ENCODE data around the gene SCN3A.

The SCN3A gene

DNA sequence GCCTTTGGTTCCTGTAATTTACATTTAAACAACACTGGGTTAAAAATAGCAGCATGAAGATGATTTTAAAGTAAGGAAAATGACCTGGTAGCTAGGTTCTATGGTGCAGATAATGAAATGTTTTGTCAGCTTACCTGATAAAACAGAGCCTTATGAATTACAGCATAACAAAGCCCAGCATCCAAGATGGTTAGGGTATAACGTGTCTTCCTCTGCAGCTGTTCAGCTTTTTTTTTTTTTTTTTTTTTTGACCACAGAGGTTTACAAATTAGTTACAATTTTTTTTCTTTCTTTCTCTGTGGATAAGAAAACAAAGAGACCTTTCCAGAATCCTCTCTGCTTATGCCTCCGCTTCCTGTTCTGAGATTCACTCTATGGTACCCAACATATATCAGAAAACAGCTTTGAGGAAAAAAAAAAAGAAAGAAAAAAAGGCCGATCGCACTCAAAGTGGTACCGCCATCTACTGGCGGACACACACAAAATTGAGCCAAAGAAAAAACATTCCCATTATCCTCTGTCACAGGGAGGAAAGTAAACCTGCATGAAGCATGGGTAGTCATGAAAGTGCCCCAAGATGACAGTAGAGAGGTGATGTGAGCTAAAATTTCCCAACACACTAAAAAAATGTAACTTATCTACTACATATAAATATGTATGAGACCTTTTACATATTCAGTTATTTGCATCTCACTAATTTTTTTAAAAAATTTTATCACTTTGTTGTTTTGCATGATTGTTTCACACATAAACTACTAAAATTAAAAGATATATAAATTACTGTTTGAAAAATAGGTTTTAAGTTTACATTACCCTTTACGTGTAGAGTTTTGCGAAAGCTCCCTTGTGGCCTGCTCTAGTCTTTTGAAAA is at the start of gene SCN3A:
Gene SCN3A (minus strand): TSS at position 362 of the 871 bp plus-strand sequence. CDS start 27,656 bp downstream, outside the sequence.
- DNase-seq: no peak

GRCh38 chr2:165253178-165253577 is 49.3 kb upstream of the SCN3A start:
- no peak for DNase-seq

- no peak for DNase-seq
Measured at GRCh38 chr2:165251366-165251765, 47.5 kb upstream of the SCN3A start.

- DNase-seq: no peak
Measured at GRCh38 chr2:165248238-165248637, 44.4 kb upstream of the SCN3A start.

DNA sequence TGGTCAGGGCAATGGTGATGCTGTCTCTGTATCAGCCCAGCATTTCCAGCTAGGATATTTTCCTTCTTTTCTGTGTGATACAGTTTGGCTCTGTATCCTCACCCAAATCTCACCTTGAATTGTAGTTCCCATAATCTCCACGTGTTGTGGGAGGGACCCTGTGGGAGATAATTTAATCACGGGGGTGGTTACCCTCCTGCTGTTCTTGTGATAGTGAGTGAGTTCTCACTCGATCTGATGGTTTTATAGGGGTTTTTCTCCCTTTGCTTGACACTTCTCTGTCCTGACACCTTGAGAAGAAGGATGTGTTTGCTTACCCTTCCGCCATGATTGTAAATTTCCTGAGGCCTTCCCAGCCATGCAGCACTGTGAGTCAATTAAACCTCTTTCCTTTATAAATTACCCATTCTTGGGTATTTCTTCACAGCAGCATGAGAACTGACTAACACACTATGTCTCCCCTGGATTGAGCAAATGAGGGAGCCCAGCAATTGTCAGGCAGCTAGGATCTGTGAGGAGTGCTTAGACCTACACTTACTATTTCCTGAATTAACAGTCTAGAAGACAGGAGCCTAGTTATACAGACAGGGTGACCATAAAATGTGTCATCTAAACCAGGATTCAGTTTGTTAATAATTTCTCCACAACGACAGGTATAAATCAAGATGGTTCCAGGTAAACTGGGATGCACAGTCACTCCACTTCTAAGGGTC is 41.4 kb upstream of the SCN3A start:
- no peak for DNase-seq

DNA sequence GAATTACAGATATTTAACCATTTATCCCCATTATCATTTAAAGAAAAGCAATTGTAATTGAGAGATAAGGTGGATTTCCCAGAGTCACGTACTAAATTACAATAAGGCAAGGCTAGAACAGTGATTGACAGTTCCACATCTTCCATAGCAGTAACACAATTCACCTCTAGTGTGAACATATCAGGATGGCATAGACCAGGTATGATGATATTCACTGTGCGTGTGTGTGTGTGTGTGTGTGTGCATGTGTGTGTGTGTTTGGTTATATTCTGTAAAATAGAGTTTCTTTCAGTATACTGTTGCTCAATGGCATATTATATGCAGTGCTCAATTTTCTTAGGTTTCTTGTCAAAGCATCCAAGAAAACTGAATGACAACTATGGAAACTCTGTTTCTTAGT is 37.1 kb upstream of the SCN3A start:
- DNase-seq: no peak

- no peak for DNase-seq
Measured at GRCh38 chr2:165239856-165240515, 36.1 kb upstream of the SCN3A start.

DNA sequence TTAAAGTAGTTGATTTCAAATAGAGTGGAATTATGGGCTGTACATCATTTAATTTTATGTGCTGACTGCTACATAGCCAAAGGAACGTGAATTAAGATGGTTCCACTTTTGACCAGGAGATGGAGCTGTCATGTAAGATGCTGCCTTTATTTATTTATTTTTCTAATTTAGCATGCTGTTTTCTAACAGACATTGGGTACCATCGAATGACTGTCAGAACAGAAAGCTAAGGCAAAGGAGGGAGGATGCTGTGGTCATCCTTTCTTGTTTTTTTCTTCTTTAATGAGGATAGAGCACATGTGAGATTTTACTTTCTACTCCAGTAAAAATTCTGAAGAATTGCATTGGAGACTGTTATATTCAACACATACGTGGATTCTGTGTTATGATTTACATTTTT is 35.4 kb upstream of the SCN3A start, which contains the start of gene SCN2A:
Gene SCN2A (plus strand): TSS at position 185 of the 400 bp plus-strand sequence. CDS start 56,410 bp downstream, outside the sequence.
- DNase-seq: no peak

DNA sequence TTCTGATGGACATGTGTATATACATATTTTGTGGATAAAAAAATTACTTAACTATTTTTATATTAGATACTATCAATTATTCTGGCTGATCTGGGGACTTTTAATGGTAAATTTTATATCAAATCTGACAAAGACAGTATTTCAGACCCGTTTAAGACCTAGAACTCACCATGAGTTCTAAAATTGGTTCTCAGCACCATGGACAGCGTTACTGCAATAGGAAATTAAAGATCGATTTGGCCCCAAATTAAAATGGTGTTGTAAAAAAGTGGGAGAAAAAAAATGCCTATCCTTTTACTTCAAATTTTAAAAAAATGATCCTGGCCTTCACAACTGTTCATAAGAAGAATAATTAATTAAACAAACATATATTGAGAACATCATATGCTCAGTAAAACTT is 34.4 kb upstream of the SCN3A start:
- DNase-seq: no peak

GRCh38 chr2:165237056-165237455 is 33.2 kb upstream of the SCN3A start:
- DNase-seq: no peak

DNA sequence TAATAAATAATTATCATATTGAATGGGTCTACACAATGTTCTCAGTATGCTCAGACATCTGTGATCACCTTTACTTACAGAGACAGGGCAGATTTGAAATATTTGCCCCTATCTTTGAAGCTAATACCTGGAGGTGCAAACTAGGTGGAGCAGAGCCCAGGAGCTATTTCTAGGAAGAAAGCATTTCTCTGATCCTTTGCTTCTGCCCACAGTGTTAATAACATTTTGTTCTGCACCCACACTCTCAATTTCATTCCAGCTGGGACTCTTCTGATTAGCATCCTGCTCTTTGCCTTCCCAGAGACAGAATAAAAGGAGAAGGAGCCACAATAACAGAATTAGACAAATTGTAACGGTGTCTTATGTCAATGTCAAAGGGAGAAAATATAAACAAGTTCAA is 23.7 kb upstream of the SCN3A start:
- DNase-seq: no peak

DNA sequence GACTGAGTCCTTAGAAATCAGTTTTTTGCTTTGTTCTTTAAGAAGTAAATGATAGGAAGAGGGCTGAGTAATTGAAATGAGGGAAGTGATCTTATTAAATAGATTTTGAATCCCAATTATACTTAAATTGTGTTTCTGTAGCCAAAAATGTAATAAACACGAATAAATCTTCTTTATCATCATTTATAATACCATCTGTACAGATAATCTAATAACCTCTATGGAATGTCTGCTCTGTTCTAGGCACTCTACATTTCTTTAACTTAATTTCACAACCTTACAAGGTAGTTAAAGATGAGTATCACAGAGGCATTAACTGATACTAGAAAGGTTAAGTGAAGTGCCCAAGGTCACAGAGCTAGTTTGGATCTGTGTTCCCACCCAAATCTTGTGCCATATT is 21.1 kb upstream of the SCN3A start:
- no peak for DNase-seq

- DNase-seq: no peak
Measured at GRCh38 chr2:165219481-165219880, 15.6 kb upstream of the SCN3A start.

- no peak for DNase-seq
Measured at GRCh38 chr2:165214093-165214492, 10.2 kb upstream of the SCN3A start.

DNA sequence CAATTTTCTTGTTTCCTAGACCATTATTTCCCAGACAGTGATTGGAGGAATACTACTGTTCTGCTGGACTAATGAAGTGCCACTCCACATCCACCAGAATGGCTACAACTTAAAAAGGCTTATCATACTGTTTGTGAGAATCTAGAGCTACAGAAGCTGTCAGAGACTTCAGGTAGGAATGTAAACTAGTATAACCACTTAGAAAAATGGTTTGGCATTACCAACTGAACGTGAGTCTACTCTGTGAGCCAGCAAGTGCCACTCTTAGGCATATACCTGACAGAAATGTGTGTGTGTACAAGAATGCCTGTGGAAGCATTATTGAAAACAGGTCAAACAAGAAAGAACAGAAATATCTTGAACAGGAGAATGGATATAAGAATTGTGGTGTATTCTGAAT is 4.2 kb upstream of the SCN3A start:
- DNase-seq: no peak

DNA sequence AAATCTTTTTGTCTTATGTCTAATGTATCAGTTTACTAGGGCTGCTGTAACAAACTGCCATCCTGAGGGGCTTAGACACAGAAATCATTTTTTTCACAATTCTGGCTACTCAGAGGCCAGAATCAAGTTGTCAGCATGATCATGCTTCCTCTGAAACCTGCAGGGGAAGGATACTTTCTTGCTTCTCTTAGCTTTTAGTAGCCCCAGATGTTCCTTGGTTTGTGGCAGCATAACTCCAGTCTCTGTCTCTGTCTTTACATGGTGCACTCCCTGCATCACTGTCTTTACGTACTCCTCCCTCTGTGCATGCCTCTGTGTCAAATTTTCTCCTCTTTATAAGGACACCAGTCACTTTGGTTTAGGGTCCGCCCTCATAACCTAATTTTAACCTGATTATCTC is 2.0 kb upstream of the SCN3A start:
- DNase-seq: no peak

GRCh38 chr2:165202239-165202638 is 1.6 kb downstream of the SCN3A start:
- no peak for DNase-seq

GRCh38 chr2:165198181-165198580 is 5.7 kb downstream of the SCN3A start:
- no peak for DNase-seq

DNA sequence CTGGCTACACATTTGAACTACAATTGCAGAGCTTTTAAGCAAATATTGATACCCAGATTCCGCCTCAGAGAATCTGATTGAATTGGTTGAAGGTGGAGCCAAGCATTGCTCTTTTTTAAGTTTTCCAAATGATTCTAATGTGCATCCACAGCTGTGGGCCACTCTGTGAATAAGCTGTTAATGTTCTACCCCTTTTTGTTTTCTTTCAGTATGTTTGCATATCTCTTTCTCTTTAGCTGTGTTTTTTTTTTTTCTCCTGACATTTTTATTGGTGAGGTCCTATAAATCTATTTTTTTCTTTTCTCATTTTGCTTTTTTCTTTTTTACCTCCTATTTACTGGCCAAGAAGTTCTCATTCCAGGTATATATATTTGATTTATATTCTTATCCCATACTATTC is 6.5 kb downstream of the SCN3A start:
- no peak for DNase-seq

GRCh38 chr2:165196411-165196810 is 7.4 kb downstream of the SCN3A start:
- no peak for DNase-seq

GRCh38 chr2:165193178-165193777 is 10.6 kb downstream of the SCN3A start:
- no peak for DNase-seq

DNA sequence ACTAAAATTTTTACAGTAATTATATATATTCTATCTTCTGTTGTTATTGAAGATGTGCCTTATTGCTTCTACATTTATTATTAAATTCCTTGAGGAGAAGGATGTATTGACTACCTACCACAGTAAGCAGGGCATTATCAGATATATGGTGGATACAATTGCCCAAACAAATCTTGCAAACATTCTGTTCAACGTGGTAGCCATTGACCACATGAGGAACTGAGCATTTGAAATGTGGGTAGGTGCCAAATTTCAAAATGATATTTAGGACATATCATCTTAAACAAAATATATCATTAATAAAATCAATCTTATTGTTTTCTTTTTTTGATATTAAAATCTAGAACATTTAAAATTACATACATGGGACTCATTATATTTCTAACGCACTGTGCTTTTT is 11.1 kb downstream of the SCN3A start:
- DNase-seq: no peak

DNA sequence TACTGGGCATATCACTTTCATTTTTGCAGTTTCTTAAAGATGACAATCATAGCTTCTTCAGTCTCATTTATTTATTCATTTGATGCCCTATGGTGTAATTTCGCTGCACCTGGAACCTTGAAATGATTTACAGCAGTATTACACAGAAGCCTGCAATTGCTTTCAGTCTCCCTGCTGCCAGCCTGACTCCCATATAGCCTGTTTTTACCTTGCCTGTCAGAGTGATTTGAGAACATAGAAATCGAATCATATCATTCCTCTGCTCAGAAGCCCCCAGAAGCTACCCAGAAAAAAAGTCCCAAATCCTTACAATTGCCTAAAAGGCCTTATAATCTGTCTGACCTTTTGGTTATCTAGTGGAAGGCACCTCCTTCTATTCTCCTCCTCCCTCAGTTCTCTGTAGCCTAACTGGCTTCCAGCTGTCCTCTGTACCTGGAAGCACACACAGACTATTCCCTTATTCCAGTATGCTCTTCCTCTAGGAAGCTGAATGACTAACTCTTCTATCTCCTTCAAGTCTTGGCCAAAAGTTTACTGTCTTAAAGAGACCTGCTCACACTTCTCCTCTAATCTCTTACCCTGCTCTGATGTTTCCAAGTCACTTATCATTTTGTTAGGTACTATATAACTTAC is 12.6 kb downstream of the SCN3A start:
- no peak for DNase-seq
